Activated naive CD8-positive, alpha-beta T cell treated with anti-CD3 and anti-CD28 coated beads for 36 hours (primary cell): ENCODE results near the gene CCDC14. TPM values are rescaled to one million over a fixed set of nuclear protein-coding genes. Genes with fewer than 3 reads are reported as not detected.
"Not testable (repeated sequence)": the region's sequence is repeated elsewhere in the genome, so short reads cannot be mapped to it uniquely, and the experiment has no call there.

Experiments
- DNase-seq: peaks from one replicate; pipeline ENCODE4 v3.0.0; 2021
- H3K27ac Mint-ChIP-seq: one replicate; pipeline ENCODE4 v1.8.0; 2022; ENCODE audit warnings: mild to moderate bottlenecking, moderate library complexity, mixed read lengths
- H3K27me3 Mint-ChIP-seq: one replicate; pipeline ENCODE4 v1.8.0; 2022; ENCODE audit warnings: mild to moderate bottlenecking, mixed read lengths
- H3K36me3 Mint-ChIP-seq: one replicate; pipeline ENCODE4 v1.8.0; 2021; ENCODE audit warnings: mild to moderate bottlenecking, mixed read lengths
- H3K4me1 Mint-ChIP-seq: one replicate; pipeline ENCODE4 v1.8.0; 2021; ENCODE audit warnings: mixed read lengths
- H3K4me3 Mint-ChIP-seq: one replicate; pipeline ENCODE4 v1.8.0; 2022; ENCODE audit warnings: mild to moderate bottlenecking, moderate library complexity, mixed read lengths
- H3K9me3 Mint-ChIP-seq: one replicate; pipeline ENCODE4 v1.8.0; 2022; ENCODE audit warnings: mixed read lengths
- total RNA-seq, 2 experiments: library from RNA; stranded (reverse); gene quantifications; one replicate each; pipeline ENCODE4 v1.2.3, GENCODE V29; 2021

Gene CCDC14
- total RNA-seq, 2 experiments from 2014 or later, result 36.3 to 40.5 TPM

- peaks cover 41% of the 10 kb centered on the region for H3K27me3 Mint-ChIP-seq
- H3K4me3 Mint-ChIP-seq, H3K4me1 Mint-ChIP-seq: not testable (repeated sequence)
Observed at GRCh38 chr3:123979525-123980501, 18.8 kb upstream of the CCDC14 start.

DNA sequence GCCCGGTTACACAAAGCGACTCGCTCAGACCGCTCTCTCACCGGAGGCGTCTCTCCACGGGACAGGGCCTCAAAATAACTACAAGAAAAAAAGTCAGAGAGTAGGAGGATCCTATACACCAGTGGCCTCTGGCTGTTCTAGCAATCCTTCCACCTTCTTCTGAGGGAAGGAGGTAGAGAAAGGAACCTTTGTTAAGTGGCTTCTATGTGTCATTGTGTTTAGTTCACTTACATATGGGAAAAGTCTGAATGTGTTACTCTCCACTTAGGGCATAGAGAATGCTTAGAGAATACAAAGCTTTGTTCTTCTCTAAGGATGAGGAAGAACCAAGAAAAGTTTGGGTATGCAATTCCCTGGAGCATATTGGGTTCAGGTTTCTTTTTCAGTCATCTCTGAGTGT, 15.9 kb upstream of the CCDC14 start:
- not testable (repeated sequence) for H3K9me3 Mint-ChIP-seq, H3K36me3 Mint-ChIP-seq, DNase-seq, H3K27ac Mint-ChIP-seq, H3K4me1 Mint-ChIP-seq, H3K4me3 Mint-ChIP-seq
- H3K27me3 Mint-ChIP-seq, result peaks cover 27% of the 10 kb centered on the region

More at GRCh38 chr3:123979525-123980501, 18.8 kb upstream of the CCDC14 start:
- H3K36me3 Mint-ChIP-seq, H3K27ac Mint-ChIP-seq, H3K9me3 Mint-ChIP-seq: not testable (repeated sequence)
- peak; percentile 18 for DNase-seq

DNA sequence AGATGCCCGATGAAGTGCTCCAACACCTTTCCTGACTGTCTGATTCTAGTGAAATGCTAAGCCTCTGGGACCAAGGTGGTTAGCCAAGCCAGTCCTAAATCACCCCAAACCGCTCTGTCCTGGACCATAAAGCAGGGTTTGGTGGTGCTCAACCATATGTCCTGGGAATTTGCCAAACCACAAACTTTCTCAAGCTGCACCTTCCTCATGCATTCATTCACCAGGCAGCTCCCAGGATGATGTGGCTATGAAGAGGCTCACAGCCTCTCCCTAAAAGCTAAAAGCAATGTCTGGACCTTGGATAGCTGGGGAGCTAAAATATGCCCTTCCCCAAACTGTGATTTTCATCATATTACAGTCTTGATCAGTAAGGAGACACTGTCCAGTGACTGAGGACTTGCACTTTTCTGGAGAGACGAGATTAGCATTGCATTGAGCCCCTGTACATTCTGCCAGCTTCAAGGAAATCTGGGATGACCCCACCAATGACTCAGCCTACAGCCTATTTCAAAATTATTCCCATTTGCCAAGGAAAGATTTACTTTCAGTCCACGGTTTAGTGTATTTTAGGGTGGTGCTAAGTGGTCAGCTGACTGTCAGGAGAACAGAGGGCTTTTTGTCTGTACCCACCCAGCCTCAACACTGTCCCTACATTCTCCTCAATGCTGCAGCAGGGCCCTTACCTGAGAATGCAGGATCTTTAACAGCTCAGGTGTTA, 15.3 kb upstream of the CCDC14 start:
- H3K4me3 Mint-ChIP-seq, H3K27ac Mint-ChIP-seq, DNase-seq, H3K4me1 Mint-ChIP-seq, H3K9me3 Mint-ChIP-seq, H3K36me3 Mint-ChIP-seq: not testable (repeated sequence)
- H3K27me3 Mint-ChIP-seq, result peaks cover 27% of the 10 kb centered on the region

- H3K27ac Mint-ChIP-seq, H3K9me3 Mint-ChIP-seq, H3K4me1 Mint-ChIP-seq, H3K36me3 Mint-ChIP-seq, H3K4me3 Mint-ChIP-seq, DNase-seq: not testable (repeated sequence)
- peaks cover 15% of the 10 kb centered on the region for H3K27me3 Mint-ChIP-seq
Observed at GRCh38 chr3:123975030-123975429, 14.0 kb upstream of the CCDC14 start.

DNA sequence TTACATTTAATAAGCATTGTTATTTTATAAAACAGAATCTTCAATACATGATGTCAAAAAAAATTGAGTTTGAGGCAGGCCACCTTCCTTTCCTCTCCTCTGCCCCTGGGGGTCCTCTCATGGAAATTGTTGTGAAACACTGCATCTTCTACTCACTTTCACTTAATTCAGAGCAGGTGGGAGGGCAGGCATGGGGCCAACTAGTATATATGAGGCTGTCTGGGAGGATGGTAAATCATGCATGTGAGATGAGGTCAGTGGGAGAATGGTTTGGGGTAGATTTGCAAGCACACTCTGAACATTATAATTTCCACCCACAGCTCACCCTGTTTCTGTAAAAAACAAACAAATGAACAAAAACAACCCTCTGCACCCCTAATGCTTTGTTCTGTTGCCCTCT, 10.4 kb upstream of the CCDC14 start:
- no peak for DNase-seq
- no peaks in the 10 kb centered on the region for H3K9me3 Mint-ChIP-seq
- no peak overlapping the region for H3K27ac Mint-ChIP-seq
- peaks cover 1% of the 10 kb centered on the region for H3K4me1 Mint-ChIP-seq
- H3K4me3 Mint-ChIP-seq, result no peak overlapping the region
- peaks cover 35% of the 10 kb centered on the region for H3K27me3 Mint-ChIP-seq
- no peaks in the 10 kb centered on the region for H3K36me3 Mint-ChIP-seq

- H3K9me3 Mint-ChIP-seq, DNase-seq, H3K4me1 Mint-ChIP-seq, H3K36me3 Mint-ChIP-seq, H3K27ac Mint-ChIP-seq, H3K4me3 Mint-ChIP-seq: not testable (repeated sequence)
- H3K27me3 Mint-ChIP-seq, result peaks cover 38% of the 10 kb centered on the region
Observed at GRCh38 chr3:123967260-123967659, 6.2 kb upstream of the CCDC14 start.

- not testable (repeated sequence) for H3K4me1 Mint-ChIP-seq, H3K36me3 Mint-ChIP-seq, H3K4me3 Mint-ChIP-seq, H3K9me3 Mint-ChIP-seq, DNase-seq, H3K27ac Mint-ChIP-seq
- H3K27me3 Mint-ChIP-seq, result peaks cover 36% of the 10 kb centered on the region
Observed at GRCh38 chr3:123966799-123967198, 5.8 kb upstream of the CCDC14 start.

- not testable (repeated sequence) for H3K27ac Mint-ChIP-seq, H3K36me3 Mint-ChIP-seq, DNase-seq, H3K4me3 Mint-ChIP-seq, H3K4me1 Mint-ChIP-seq, H3K9me3 Mint-ChIP-seq
- peaks cover 32% of the 10 kb centered on the region for H3K27me3 Mint-ChIP-seq
Observed at GRCh38 chr3:123964793-123965192, 3.8 kb upstream of the CCDC14 start.

- Mint-ChIP-seq H3K27me3 (peaks cover 12% of the 10 kb centered on the region), H3K4me1 (peaks cover 25% of the 10 kb centered on the region), H3K9me3 (no peaks in the 10 kb centered on the region), H3K27ac (no peak overlapping the region), H3K36me3 (peaks cover 7% of the 10 kb centered on the region), H3K4me3 (peak overlapping the region; percentile 97)
- DNase-seq, result no peak
Observed at GRCh38 chr3:123961508-123961856, 453 bp upstream of the CCDC14 start.

DNA sequence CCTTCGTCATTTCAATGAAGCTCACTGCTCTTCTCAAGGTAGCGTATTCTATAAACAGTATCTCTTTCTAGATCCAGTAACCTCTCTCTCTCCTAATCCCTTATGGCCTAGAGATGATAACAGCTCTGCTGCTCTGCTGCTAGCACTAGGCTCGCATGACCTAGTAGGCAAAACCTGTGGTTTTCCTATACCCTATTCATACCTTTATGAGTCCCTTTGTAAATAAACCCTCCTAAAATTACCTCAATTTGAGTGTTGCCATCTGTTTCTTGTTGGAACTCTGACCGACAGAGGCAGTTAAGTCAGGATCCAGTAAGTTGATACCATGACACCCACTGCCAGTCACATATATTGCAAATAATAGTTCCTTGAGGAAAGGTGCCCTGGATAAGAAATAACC, 7.3 kb downstream of the CCDC14 start:
- Mint-ChIP-seq H3K9me3 (no peaks in the 10 kb centered on the region), H3K27me3 (no peaks in the 10 kb centered on the region), H3K4me3 (no peak overlapping the region), H3K4me1 (peaks cover 9% of the 10 kb centered on the region), H3K36me3 (peaks cover 28% of the 10 kb centered on the region), H3K27ac (no peak overlapping the region)
- no peak for DNase-seq

DNA sequence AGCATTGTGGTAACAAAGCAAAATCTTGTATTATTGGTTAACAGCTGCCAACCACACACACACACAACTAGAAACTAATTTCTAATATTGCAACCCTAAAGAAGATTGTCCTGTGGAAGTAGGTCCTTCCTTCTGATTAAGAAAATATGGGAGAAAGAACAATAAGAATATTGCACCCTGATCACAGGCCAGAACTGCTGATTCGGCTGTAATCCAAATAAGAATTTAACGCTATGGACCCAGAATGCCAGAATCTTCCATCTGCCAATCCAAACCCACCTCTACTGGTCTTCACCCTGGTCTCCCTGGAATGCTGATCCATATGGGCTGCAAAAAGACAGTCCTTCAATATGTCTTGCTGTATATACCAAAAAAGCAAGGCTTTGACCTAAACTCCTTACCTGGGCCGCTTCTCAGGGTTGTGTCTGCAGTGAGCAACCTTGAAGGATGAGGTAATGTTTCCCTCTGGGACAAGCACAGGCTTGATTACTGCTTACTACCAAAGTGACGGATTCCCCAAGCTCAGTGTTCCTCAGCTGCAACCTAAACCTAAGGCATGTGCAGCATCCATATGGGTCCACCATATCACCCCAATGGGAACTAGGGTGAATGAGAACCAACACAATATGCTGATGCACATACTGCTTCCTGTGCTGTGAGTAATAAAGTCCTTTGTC, 8.0 kb downstream of the CCDC14 start:
- H3K27me3 Mint-ChIP-seq, result no peaks in the 10 kb centered on the region
- H3K4me3 Mint-ChIP-seq, result no peak overlapping the region
- H3K27ac Mint-ChIP-seq, result no peak overlapping the region
- peaks cover 3% of the 10 kb centered on the region for H3K4me1 Mint-ChIP-seq
- H3K9me3 Mint-ChIP-seq, result no peaks in the 10 kb centered on the region
- no peak for DNase-seq
- H3K36me3 Mint-ChIP-seq, result peaks cover 26% of the 10 kb centered on the region

- no peaks in the 10 kb centered on the region for H3K9me3 Mint-ChIP-seq
Observed at GRCh38 chr3:123951522-123952447, 9.2 kb downstream of the CCDC14 start.

GRCh38 chr3:123949641-123950040, 11.4 kb downstream of the CCDC14 start:
- no peak for DNase-seq
- H3K4me1 Mint-ChIP-seq, result no peaks in the 10 kb centered on the region
- no peak overlapping the region for H3K4me3 Mint-ChIP-seq
- peaks cover 21% of the 10 kb centered on the region for H3K36me3 Mint-ChIP-seq
- H3K9me3 Mint-ChIP-seq, result no peaks in the 10 kb centered on the region
- H3K27ac Mint-ChIP-seq, result no peak overlapping the region
- no peaks in the 10 kb centered on the region for H3K27me3 Mint-ChIP-seq

More at GRCh38 chr3:123951522-123952447, 9.2 kb downstream of the CCDC14 start:
- Mint-ChIP-seq H3K36me3 (peaks cover 26% of the 10 kb centered on the region), H3K4me3 (no peak overlapping the region), H3K4me1 (no peaks in the 10 kb centered on the region), H3K27ac (no peak overlapping the region), H3K27me3 (no peaks in the 10 kb centered on the region)
- DNase-seq, result no peak

DNA sequence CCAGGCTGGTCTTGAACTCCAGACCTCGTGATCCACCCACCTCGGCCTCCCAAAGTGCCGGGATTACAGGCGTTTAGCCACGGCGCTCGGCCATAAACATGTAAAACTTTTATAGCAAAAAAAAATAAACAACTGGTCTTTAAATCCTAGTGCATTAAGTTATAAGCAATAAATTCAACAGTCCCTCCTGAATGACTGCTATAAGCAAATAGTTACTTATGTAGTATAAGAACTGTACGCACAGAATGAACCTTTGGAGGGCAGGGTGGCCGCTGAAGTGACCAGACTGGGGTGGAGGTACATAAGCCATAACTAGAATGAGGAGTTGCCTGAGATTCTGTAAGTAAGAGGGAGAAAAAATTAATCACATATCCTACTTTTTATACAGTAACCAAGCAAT, 12.6 kb downstream of the CCDC14 start:
- H3K4me1 Mint-ChIP-seq, result no peaks in the 10 kb centered on the region
- no peak for DNase-seq
- H3K27ac Mint-ChIP-seq, result no peak overlapping the region
- H3K27me3 Mint-ChIP-seq, result no peaks in the 10 kb centered on the region
- H3K9me3 Mint-ChIP-seq, result no peaks in the 10 kb centered on the region
- H3K4me3 Mint-ChIP-seq, result no peak overlapping the region
- H3K36me3 Mint-ChIP-seq, result peaks cover 28% of the 10 kb centered on the region
